ENCODE data around the gene WSCD2. TPM values are rescaled to one million over a fixed set of nuclear protein-coding genes. Genes with fewer than 3 reads are reported as not detected.

The WSCD2 gene
- polyA plus RNA-seq, 1 donor from 2014 or later, result 5.8 TPM

DNA sequence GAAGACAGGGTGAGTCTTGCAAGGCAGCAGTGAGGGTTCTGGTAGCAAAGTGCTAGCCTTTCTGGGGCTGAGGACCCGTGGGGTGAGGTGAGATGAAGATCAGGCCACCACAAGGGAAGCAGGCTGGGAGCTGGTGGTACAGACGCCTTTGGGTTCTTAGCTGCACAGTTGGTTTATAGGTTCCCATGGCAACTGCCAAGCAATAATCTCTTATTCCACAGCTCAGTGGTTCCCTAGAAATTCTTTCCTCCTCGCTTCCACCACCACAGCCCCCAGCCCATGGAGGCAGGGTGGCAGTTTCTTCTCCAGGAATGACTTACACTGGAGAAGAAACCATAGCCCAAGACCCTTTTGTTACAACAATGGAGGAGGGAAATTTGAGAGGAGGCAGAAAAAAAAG lies 127.9 kb downstream of the WSCD2 start:
- H3F3A ChIP-seq (ENCODE audit: insufficient read depth, low read length, poor library complexity, severe bottlenecking), result no peaks in the 10 kb centered on the region
- H2AFZ ChIP-seq (ENCODE audit: low read depth, low read length), result peak overlapping the region; percentile 37
- no peaks in the 10 kb centered on the region for H3K9me2 ChIP-seq (ENCODE audit: insufficient read depth, low read length)
- H4K20me1 ChIP-seq (ENCODE audit: insufficient read depth), result no peaks in the 10 kb centered on the region
- peak overlapping the region; percentile 72 for H3K9ac ChIP-seq (ENCODE audit: low read length)
- H3K4me3 ChIP-seq (ENCODE audit: low read length), result peak overlapping the region; percentile 42
- no peak for TF ChIP-seq CTCF (IDR thresholded peaks at IDR 0.05; ENCODE audit: poor library complexity, severe bottlenecking)
- TF ChIP-seq SMC3 (conservative IDR thresholded peaks at IDR 0.05; ENCODE audit: poor library complexity), result no peak
- no peak for TF ChIP-seq MXI1 (conservative IDR thresholded peaks at IDR 0.05; ENCODE audit: poor library complexity, severe bottlenecking)
- no peak for TF ChIP-seq POLR2AphosphoS5 (IDR thresholded peaks at IDR 0.05)
- TF ChIP-seq TAF1 (IDR thresholded peaks at IDR 0.05; ENCODE audit: low read depth), result no peak
- peak; percentile 74 for TF ChIP-seq REST (IDR thresholded peaks at IDR 0.05; ENCODE audit: borderline replicate concordance)
- TF ChIP-seq RAD21 (conservative IDR thresholded peaks at IDR 0.05), result peak; percentile 46
- no peak for TF ChIP-seq EZH2 (IDR thresholded peaks at IDR 0.05; ENCODE audit: borderline replicate concordance, insufficient read depth, low read length, poor library complexity, severe bottlenecking)
- peak; percentile 45 for TF ChIP-seq EP300 (conservative IDR thresholded peaks at IDR 0.05; ENCODE audit: poor library complexity, severe bottlenecking)
- H3K79me2 ChIP-seq (replicated peaks; ENCODE audit: insufficient read depth, low read length), result no peaks in the 10 kb centered on the region
- peak overlapping the region; percentile 97 for H3K27ac ChIP-seq (ENCODE audit: low read length)
- H3K4me2 ChIP-seq (ENCODE audit: low read length), result peak overlapping the region; percentile 58
- H3K27me3 ChIP-seq (ENCODE audit: insufficient read depth, low read depth, low read length), result no peaks in the 10 kb centered on the region
- H3K36me3 ChIP-seq (ENCODE audit: insufficient read depth, low read length), result no peaks in the 10 kb centered on the region
- H3K9me3 ChIP-seq (ENCODE audit: low read length), result no peaks in the 10 kb centered on the region

DNA sequence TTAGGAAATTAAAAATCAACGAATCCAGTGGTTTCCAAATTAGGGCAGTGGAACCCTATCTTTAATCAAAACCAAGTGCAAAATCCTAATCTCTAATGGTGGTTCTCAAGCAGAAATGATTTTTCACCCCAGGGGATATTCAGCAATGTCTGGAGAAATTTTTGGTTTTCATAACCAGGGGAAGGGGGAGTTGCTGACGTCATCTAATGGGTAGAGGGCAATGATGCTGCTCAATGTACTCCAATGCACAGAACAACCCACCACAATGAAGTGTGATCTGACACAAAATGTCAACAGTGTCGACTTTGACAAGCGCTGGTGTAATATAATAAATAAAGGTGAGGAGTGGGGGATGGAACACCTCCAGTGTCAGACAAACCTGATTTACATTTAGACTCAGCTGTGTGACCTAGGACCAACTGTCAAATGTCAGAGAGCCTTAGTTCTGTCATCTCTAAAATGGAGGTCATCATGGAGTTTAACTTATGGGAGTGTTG lies 128.6 kb downstream of the WSCD2 start:
- Histone ChIP-seq H2AFZ (ENCODE audit: low read depth, low read length) (no peak overlapping the region), H3K27ac (ENCODE audit: low read length) (peak overlapping the region; percentile 97), H3K4me3 (ENCODE audit: low read length) (peak overlapping the region; percentile 42), H4K20me1 (ENCODE audit: insufficient read depth) (no peaks in the 10 kb centered on the region), H3K9me3 (ENCODE audit: low read length) (no peaks in the 10 kb centered on the region), H3K27me3 (ENCODE audit: insufficient read depth, low read depth, low read length) (no peaks in the 10 kb centered on the region), H3K9ac (ENCODE audit: low read length) (peak overlapping the region; percentile 72), H3K79me2 (replicated peaks; ENCODE audit: insufficient read depth, low read length) (no peaks in the 10 kb centered on the region), H3K36me3 (ENCODE audit: insufficient read depth, low read length) (no peaks in the 10 kb centered on the region), H3F3A (ENCODE audit: insufficient read depth, low read length, poor library complexity, severe bottlenecking) (no peaks in the 10 kb centered on the region), H3K9me2 (ENCODE audit: insufficient read depth, low read length) (no peaks in the 10 kb centered on the region), H3K4me2 (ENCODE audit: low read length) (peak overlapping the region; percentile 58)
- no peak for TF ChIP-seq MXI1 (conservative IDR thresholded peaks at IDR 0.05; ENCODE audit: poor library complexity, severe bottlenecking)
- TF ChIP-seq REST (IDR thresholded peaks at IDR 0.05; ENCODE audit: borderline replicate concordance), result no peak
- TF ChIP-seq SMC3 (conservative IDR thresholded peaks at IDR 0.05; ENCODE audit: poor library complexity), result no peak
- TF ChIP-seq TAF1 (IDR thresholded peaks at IDR 0.05; ENCODE audit: low read depth), result no peak
- TF ChIP-seq POLR2AphosphoS5 (IDR thresholded peaks at IDR 0.05), result peak; percentile 56
- peak; percentile 79 for TF ChIP-seq EP300 (conservative IDR thresholded peaks at IDR 0.05; ENCODE audit: poor library complexity, severe bottlenecking)
- TF ChIP-seq RAD21 (conservative IDR thresholded peaks at IDR 0.05), result peak; percentile 10
- no peak for TF ChIP-seq CTCF (IDR thresholded peaks at IDR 0.05; ENCODE audit: poor library complexity, severe bottlenecking)
- TF ChIP-seq EZH2 (IDR thresholded peaks at IDR 0.05; ENCODE audit: borderline replicate concordance, insufficient read depth, low read length, poor library complexity, severe bottlenecking), result no peak

Data from neural cell (in vitro differentiated cells).